ENCODE measurements around the gene PREB. TPM values are rescaled to one million over a fixed set of nuclear protein-coding genes. Genes with fewer than 3 reads are reported as not detected.

Gene PREB
- total and polyA plus RNA-seq, 2 of the 13 experiments (the other 11 are each of a cell fraction or from before 2014, with no cell fraction given): 112 to 192 TPM

GRCh38 chr2:27085673-27086089 is 48.8 kb downstream of the PREB start (continued):
- TF ChIP-seq MBNL3 (CRISPR knock-in tag; conservative IDR thresholded peaks at IDR 0.05) (no peak), YEATS2 (CRISPR knock-in tag; IDR thresholded peaks at IDR 0.05; ENCODE audit: borderline replicate concordance) (no peak), ZBTB8A (CRISPR knock-in tag; IDR thresholded peaks at IDR 0.05; ENCODE audit: borderline replicate concordance, low read depth) (no peak), MAFK (conservative IDR thresholded peaks at IDR 0.05 in 1 of 2, IDR thresholded peaks at IDR 0.05 in 1 of 2; ENCODE audit: low read length in 2 of 2) (no peak), ZNF569 (CRISPR knock-in tag; IDR thresholded peaks at IDR 0.05; ENCODE audit: borderline replicate concordance) (no peak), PRDM4 (CRISPR knock-in tag; IDR thresholded peaks at IDR 0.05; ENCODE audit: borderline replicate concordance) (no peak), ARHGAP35 (CRISPR knock-in tag; IDR thresholded peaks at IDR 0.05; ENCODE audit: borderline replicate concordance) (0 out of 2 replicates have a peak, but pooled peaks have one; percentile 54), KDM3A (CRISPR knock-in tag; IDR thresholded peaks at IDR 0.05; ENCODE audit: low read depth) (peak; percentile 67; the same call in 1 of the 2 replicates), ZNF354B (CRISPR knock-in tag; IDR thresholded peaks at IDR 0.05) (no peak), U2AF2 (IDR thresholded peaks at IDR 0.05; ENCODE audit: low read depth, low read length) (no peak), ZNF10 (CRISPR knock-in tag; IDR thresholded peaks at IDR 0.05; ENCODE audit: borderline replicate concordance, low read depth) (no peak), ZNF607 (CRISPR knock-in tag; IDR thresholded peaks at IDR 0.05; ENCODE audit: borderline replicate concordance) (no peak; the same call in 1 of the 2 replicates)
- TF ChIP-seq, protein P1, sequence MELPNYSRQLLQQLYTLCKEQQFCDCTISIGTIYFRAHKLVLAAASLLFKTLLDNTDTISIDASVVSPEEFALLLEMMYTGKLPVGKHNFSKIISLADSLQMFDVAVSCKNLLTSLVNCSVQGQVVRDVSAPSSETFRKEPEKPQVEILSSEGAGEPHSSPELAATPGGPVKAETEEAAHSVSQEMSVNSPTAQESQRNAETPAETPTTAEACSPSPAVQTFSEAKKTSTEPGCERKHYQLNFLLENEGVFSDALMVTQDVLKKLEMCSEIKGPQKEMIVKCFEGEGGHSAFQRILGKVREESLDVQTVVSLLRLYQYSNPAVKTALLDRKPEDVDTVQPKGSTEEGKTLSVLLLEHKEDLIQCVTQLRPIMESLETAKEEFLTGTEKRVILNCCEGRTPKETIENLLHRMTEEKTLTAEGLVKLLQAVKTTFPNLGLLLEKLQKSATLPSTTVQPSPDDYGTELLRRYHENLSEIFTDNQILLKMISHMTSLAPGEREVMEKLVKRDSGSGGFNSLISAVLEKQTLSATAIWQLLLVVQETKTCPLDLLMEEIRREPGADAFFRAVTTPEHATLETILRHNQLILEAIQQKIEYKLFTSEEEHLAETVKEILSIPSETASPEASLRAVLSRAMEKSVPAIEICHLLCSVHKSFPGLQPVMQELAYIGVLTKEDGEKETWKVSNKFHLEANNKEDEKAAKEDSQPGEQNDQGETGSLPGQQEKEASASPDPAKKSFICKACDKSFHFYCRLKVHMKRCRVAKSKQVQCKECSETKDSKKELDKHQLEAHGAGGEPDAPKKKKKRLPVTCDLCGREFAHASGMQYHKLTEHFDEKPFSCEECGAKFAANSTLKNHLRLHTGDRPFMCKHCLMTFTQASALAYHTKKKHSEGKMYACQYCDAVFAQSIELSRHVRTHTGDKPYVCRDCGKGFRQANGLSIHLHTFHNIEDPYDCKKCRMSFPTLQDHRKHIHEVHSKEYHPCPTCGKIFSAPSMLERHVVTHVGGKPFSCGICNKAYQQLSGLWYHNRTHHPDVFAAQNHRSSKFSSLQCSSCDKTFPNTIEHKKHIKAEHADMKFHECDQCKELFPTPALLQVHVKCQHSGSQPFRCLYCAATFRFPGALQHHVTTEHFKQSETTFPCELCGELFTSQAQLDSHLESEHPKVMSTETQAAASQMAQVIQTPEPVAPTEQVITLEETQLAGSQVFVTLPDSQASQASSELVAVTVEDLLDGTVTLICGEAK (IDR thresholded peaks at IDR 0.05): no peak
- TF ChIP-seq, protein P1 (CRISPR knock-in tag; IDR thresholded peaks at IDR 0.05): no peak
- TF ChIP-seq, protein P2, sequence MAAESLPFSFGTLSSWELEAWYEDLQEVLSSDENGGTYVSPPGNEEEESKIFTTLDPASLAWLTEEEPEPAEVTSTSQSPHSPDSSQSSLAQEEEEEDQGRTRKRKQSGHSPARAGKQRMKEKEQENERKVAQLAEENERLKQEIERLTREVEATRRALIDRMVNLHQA (CRISPR knock-in tag; IDR thresholded peaks at IDR 0.05): no peak
- TF ChIP-seq, protein P3, sequence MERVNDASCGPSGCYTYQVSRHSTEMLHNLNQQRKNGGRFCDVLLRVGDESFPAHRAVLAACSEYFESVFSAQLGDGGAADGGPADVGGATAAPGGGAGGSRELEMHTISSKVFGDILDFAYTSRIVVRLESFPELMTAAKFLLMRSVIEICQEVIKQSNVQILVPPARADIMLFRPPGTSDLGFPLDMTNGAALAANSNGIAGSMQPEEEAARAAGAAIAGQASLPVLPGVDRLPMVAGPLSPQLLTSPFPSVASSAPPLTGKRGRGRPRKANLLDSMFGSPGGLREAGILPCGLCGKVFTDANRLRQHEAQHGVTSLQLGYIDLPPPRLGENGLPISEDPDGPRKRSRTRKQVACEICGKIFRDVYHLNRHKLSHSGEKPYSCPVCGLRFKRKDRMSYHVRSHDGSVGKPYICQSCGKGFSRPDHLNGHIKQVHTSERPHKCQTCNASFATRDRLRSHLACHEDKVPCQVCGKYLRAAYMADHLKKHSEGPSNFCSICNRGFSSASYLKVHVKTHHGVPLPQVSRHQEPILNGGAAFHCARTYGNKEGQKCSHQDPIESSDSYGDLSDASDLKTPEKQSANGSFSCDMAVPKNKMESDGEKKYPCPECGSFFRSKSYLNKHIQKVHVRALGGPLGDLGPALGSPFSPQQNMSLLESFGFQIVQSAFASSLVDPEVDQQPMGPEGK (CRISPR knock-in tag; IDR thresholded peaks at IDR 0.05): 0 out of 2 replicates have a peak, but pooled peaks have one; percentile 60

Data from HepG2 (cell line).